CD14-positive monocyte (primary cell): ENCODE measurements around the gene ADAM30. TPM values are rescaled to one million over a fixed set of nuclear protein-coding genes. Genes with fewer than 3 reads are reported as not detected.

Experiments
- DNase-seq, 3 donors: peaks; one replicate each; pipeline ENCODE4 v3.0.0-alpha.2; 2011 to 2022
- H2AFZ ChIP-seq: 2 replicates; pipeline ENCODE4 v1.6.0; 2012; ENCODE audit warnings: mild to moderate bottlenecking, low read depth, low read length, inconsistent platforms; ENCODE audit not compliant: insufficient read depth, poor library complexity, severe bottlenecking
- H3K27ac ChIP-seq, 2 donors: 1 replicate in 1 of 2; 2 replicates in 1 of 2; pipeline ENCODE4 v1.5.1; 2012 to 2013; ENCODE audit warnings: low read length in 2 of 2, control low read depth in 1 of 2, inconsistent platforms in 1 of 2, low read depth in 1 of 2, mild to moderate bottlenecking in 1 of 2
- H3K27me3 ChIP-seq, 2 donors: one replicate each; pipeline versions ENCODE4 v1.6.0 to v1.6.1; 2011 to 2013; ENCODE audit warnings: low read length in 2 of 2; ENCODE audit not compliant: control insufficient read depth in 2 of 2, insufficient read depth in 2 of 2
- H3K36me3 ChIP-seq, 2 donors: replicated peaks in 1 of 2; 1 replicate in 1 of 2; 2 replicates in 1 of 2; pipeline versions ENCODE4 v1.5.1 to v1.6.1; 2012 to 2013; ENCODE audit warnings: low read length in 2 of 2, control low read depth in 1 of 2, inconsistent platforms in 1 of 2, mild to moderate bottlenecking in 1 of 2; ENCODE audit not compliant: insufficient read depth in 2 of 2, control insufficient read depth in 1 of 2
- H3K4me1 ChIP-seq, 2 donors: 1 replicate in 1 of 2; 2 replicates in 1 of 2; pipeline versions ENCODE4 v1.5.1 to v1.6.1; 2012 to 2013; ENCODE audit warnings: low read length in 2 of 2, control low read depth in 1 of 2, inconsistent platforms in 1 of 2, mild to moderate bottlenecking in 1 of 2, moderate library complexity in 1 of 2; ENCODE audit not compliant: insufficient read depth in 2 of 2, control insufficient read depth in 1 of 2
- H3K4me2 ChIP-seq: replicated peaks from 2 replicates; pipeline ENCODE3; 2012; ENCODE audit warnings: low read length, moderate library complexity, mild to moderate bottlenecking; ENCODE audit not compliant: poor library complexity, severe bottlenecking; ENCODE audit errors: extremely low read depth
- H3K4me3 ChIP-seq, 3 experiments: fragments of 200-600 bp in 1 of 3; sonication (generic) in 1 of 3; replicated peaks in 1 of 3; 1 replicate in 2 of 3; 2 replicates in 1 of 3; pipeline ENCODE4 v1.5.1; 2011 to 2013; ENCODE audit warnings: low read length in 3 of 3, mild to moderate bottlenecking in 3 of 3, control low read depth in 2 of 3, low read depth in 2 of 3, inconsistent platforms in 1 of 3, moderate library complexity in 1 of 3
- H3K79me2 ChIP-seq: 2 replicates; pipeline ENCODE4 v1.6.0; 2012; ENCODE audit warnings: mild to moderate bottlenecking, control low read depth, inconsistent platforms, low read length, moderate library complexity; ENCODE audit not compliant: insufficient read depth
- H3K9ac ChIP-seq: 2 replicates; pipeline ENCODE4 v1.6.0; 2017; ENCODE audit warnings: low read length, mild to moderate bottlenecking; ENCODE audit not compliant: insufficient read depth, poor library complexity, severe bottlenecking
- H3K9me3 ChIP-seq, 2 donors: replicated peaks in 1 of 2; 1 replicate in 1 of 2; 2 replicates in 1 of 2; pipeline versions ENCODE4 v1.5.1 to v1.6.1; 2012 to 2013; ENCODE audit warnings: low read length in 2 of 2, control low read depth in 1 of 2; ENCODE audit not compliant: control insufficient read depth in 1 of 2, insufficient read depth in 1 of 2
- H4K20me1 ChIP-seq: 2 replicates; pipeline ENCODE4 v1.6.0; 2012; ENCODE audit warnings: mild to moderate bottlenecking, low read length, control low read depth, moderate library complexity; ENCODE audit not compliant: insufficient read depth
- H3K27ac Mint-ChIP-seq, 7 donors: one replicate each; pipeline ENCODE4 v1.8.0; 2020; ENCODE audit warnings: mild to moderate bottlenecking in 7 of 7, mixed read lengths in 7 of 7, moderate library complexity in 6 of 7, inconsistent platforms in 2 of 7
- H3K27me3 Mint-ChIP-seq, 3 donors: one replicate each; pipeline ENCODE4 v1.8.0; 2021 to 2022; ENCODE audit warnings: low read depth in 3 of 3, mild to moderate bottlenecking in 3 of 3, mixed read lengths in 3 of 3, moderate library complexity in 3 of 3, inconsistent platforms in 1 of 3
- H3K36me3 Mint-ChIP-seq, 2 donors: one replicate each; pipeline ENCODE4 v1.8.0; 2020; ENCODE audit warnings: mixed read lengths in 2 of 2, inconsistent platforms in 1 of 2, mild to moderate bottlenecking in 1 of 2
- H3K4me1 Mint-ChIP-seq: one replicate; pipeline ENCODE4 v1.8.0; 2020; ENCODE audit warnings: mild to moderate bottlenecking, mixed read lengths
- H3K4me3 Mint-ChIP-seq, 2 donors: one replicate each; pipeline ENCODE4 v1.8.0; 2020; ENCODE audit warnings: mild to moderate bottlenecking in 2 of 2, mixed read lengths in 2 of 2, moderate library complexity in 1 of 2
- H3K9me3 Mint-ChIP-seq, 7 donors: one replicate each; pipeline ENCODE4 v1.8.0; 2020 to 2022; ENCODE audit warnings: mixed read lengths in 7 of 7, mild to moderate bottlenecking in 6 of 7, moderate library complexity in 6 of 7, inconsistent platforms in 2 of 7
- CTCF ChIP-seq: fragments of 200-600 bp; IDR thresholded peaks from one replicate; pipeline ENCODE4 v1.8.0; 2022; ENCODE audit warnings: antibody characterized with exemption, mild to moderate bottlenecking
- WGBS: methylation state at CpG from one replicate; pipeline ENCODE4 v1.1.5; 2013; ENCODE audit warnings: missing lambda C conversion rate; ENCODE audit not compliant: insufficient coverage; 5-methylcytosine and 5-hydroxymethylcytosine counted together
- intact Hi-C, 2 donors: fragments of 100-400 bp; cut with micrococcal nuclease; formaldehyde crosslinking; loops; one replicate each; pipeline versions ENCODE4 v1.15.0 to v1.15.1; 2023
- polyA plus RNA-seq, 3 donors: library from polyadenylated mRNA; depleted of rRNA in 1 of 3; unstranded in 2 of 3; stranded (reverse) in 1 of 3; fragments of 300-500 nt in 2 of 3; fragments of >200 nt in 1 of 3; fragmentation: Illumina TruSeq in 2 of 3; gene quantifications; 1 replicate in 2 of 3; 2 replicates in 1 of 3; pipeline ENCODE4 v1.2.3, GENCODE V29; 2012 to 2021

ADAM30 gene
- polyA plus RNA-seq, 3 donors, result not detected

GRCh38 chr1:119902775-119903442 is 6.6 kb upstream of the ADAM30 start:
- no peaks in the 10 kb centered on the region for H3K79me2 ChIP-seq
- intact Hi-C loops, result no loop called here
- H3K9ac ChIP-seq, result no peak overlapping the region
- H3K27me3 ChIP-seq, result no peaks in the 10 kb centered on the region
- Mint-ChIP-seq H3K27ac (no peak overlapping the region), H3K27me3 (peaks cover 0 to 4% (median 3%) of the 10 kb centered on the region in 3 donors), H3K4me1 (no peaks in the 10 kb centered on the region), H3K36me3 (no peaks in the 10 kb centered on the region), H3K4me3 (no peak overlapping the region), H3K9me3 (peaks cover 8 to 18% (median 13%) of the 10 kb centered on the region in 7 donors)
- DNase-seq, result no peak
- WGBS, result 100% methylated on average over 3 of the region's 4 CpGs
- H3K9me3 ChIP-seq, result peaks cover 0 to 4% of the 10 kb centered on the region in 2 donors
- H3K36me3 ChIP-seq, result no peaks in the 10 kb centered on the region
- H2AFZ ChIP-seq, result no peak overlapping the region
- H4K20me1 ChIP-seq, result peaks cover 6% of the 10 kb centered on the region
- no peak overlapping the region for H3K27ac ChIP-seq
- no peak overlapping the region for H3K4me2 ChIP-seq
- TF ChIP-seq CTCF, result no peak
- H3K4me3 ChIP-seq, result no peak overlapping the region
- H3K4me1 ChIP-seq, result no peaks in the 10 kb centered on the region

- WGBS, result no CpG with 5 or more reads among the region's 3 CpGs
Measured at GRCh38 chr1:119898981-119899720, 2.8 kb upstream of the ADAM30 start.

More at GRCh38 chr1:119898981-119899720, 2.8 kb upstream of the ADAM30 start:
- Mint-ChIP-seq H3K36me3 (no peaks in the 10 kb centered on the region), H3K27me3 (peaks cover 1 to 7% (median 2%) of the 10 kb centered on the region in 3 donors), H3K27ac (no peak overlapping the region), H3K4me3 (no peak overlapping the region), H3K9me3 (peaks cover 0 to 7% (median 3%) of the 10 kb centered on the region in 7 donors), H3K4me1 (peaks cover 7% of the 10 kb centered on the region)
- no peaks in the 10 kb centered on the region for H3K27me3 ChIP-seq
- no peaks in the 10 kb centered on the region for H3K36me3 ChIP-seq
- H3K9ac ChIP-seq, result no peak overlapping the region
- H3K79me2 ChIP-seq, result no peaks in the 10 kb centered on the region
- no peak overlapping the region for H3K4me3 ChIP-seq
- DNase-seq, result no peak
- intact Hi-C loops, result no loop called here
- no peak overlapping the region for H2AFZ ChIP-seq
- no peak for TF ChIP-seq CTCF
- peaks cover 0 to 4% of the 10 kb centered on the region in 2 donors for H3K4me1 ChIP-seq
- no peak overlapping the region for H3K4me2 ChIP-seq
- no peaks in the 10 kb centered on the region for H3K9me3 ChIP-seq
- H3K27ac ChIP-seq, result no peak overlapping the region
- H4K20me1 ChIP-seq, result no peaks in the 10 kb centered on the region
